Epithelial cell of esophagus (primary cell): ENCODE data around the gene HOXD12.
A peak's percentile ranks its signal among the peaks of the same experiment; 100 is the strongest.

ENCODE experiments used
- DNase-seq: peaks from one replicate; pipeline ENCODE4 v3.0.0; 2010; ENCODE audit warnings: low read depth
- H3K4me3 ChIP-seq: 2 replicates; pipeline ENCODE4 v1.5.1; 2011; ENCODE audit warnings: mild to moderate bottlenecking, low read length, control low read depth
- TF ChIP-seq, protein P1 (sequence below): IDR thresholded peaks from 2 replicates; pipeline ENCODE4 v1.5.1; 2011; ENCODE audit warnings: low read depth, mild to moderate bottlenecking, low read length, control low read depth, inconsistent platforms; ENCODE audit not compliant: insufficient read depth; ENCODE audit errors: missing control alignments

Gene HOXD12

DNA sequence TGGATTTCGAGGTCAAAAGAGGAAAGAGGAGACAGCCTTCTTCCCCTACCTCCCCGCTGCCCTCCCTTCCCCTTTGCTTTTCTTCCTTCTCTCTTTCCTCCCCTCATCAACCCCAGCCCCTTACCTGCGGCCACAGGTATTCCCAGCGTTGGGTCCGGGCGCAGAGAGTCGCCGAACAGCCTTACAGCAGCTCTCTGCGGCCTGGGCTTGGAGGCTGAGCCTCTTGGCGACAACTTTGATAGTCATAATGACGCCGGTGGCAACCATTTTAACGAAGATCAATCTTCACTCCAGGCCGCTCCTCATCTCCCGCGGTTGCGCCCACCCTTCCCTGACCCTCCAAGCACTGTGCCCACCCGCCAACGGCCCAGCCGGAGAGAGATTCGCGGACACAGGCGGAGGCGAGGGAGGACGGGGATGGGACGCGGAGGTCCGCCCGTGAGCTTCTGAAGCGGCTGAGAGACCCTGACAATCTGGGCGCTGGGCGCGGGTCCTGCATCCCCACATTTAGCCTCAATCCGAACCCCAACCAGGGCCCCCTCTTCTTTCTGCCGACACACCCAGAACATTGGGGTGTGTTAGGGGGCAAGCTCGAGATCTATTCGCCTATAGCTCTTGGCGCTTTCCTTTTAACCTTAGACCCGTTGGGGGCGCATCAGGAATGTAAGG lies 14.3 kb upstream of the HOXD12 start:
- H3K4me3 ChIP-seq, result no peak overlapping the region
- no peak for DNase-seq
- TF ChIP-seq, protein P1, sequence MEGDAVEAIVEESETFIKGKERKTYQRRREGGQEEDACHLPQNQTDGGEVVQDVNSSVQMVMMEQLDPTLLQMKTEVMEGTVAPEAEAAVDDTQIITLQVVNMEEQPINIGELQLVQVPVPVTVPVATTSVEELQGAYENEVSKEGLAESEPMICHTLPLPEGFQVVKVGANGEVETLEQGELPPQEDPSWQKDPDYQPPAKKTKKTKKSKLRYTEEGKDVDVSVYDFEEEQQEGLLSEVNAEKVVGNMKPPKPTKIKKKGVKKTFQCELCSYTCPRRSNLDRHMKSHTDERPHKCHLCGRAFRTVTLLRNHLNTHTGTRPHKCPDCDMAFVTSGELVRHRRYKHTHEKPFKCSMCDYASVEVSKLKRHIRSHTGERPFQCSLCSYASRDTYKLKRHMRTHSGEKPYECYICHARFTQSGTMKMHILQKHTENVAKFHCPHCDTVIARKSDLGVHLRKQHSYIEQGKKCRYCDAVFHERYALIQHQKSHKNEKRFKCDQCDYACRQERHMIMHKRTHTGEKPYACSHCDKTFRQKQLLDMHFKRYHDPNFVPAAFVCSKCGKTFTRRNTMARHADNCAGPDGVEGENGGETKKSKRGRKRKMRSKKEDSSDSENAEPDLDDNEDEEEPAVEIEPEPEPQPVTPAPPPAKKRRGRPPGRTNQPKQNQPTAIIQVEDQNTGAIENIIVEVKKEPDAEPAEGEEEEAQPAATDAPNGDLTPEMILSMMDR, result no peak

DNA sequence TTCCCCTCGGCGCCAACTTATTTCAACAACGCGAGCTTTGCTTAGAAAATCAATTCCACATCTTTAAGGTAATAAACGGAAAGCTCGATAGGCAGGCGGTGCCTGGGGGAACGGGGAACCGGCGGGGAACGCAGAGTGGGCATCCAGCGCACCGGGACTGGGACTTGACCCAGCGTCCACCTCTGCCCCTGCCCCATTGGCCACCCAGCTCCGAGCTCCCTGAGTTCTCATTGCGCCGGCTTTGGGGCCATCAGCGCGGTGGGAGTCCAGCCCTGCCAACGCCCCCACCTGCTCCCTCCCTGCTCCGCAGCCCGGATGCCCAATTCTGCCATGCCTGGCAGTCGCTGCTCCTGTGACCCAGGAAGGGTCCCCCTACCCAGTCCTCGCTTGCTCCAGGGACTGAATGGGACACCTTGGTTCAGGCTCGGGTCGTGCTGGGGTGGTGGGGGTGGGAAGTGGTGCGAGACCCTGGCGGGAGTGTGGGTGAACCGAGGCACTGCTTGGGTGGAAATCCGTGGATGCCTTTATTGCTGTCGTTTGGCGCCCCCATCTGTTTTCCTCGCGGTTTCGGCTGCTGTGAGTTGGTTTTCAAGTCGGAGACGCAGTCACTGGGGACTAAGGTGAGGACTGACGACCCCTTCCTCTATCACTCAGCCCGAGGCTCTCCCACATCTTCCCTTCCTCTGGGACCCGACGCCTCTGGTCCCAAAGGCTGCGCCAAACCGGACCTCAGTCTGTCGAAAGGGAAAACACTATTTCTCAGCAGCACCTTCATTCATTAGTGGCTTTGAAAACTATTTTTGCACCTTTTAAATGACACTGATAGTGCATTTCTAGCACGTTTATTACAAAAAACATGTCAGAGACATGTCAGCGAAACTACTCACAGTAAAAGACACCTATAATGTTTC lies 13.5 kb upstream of the HOXD12 start:
- peak; percentile 43 for DNase-seq
- TF ChIP-seq, protein P1, result peak; percentile 48
- H3K4me3 ChIP-seq, result no peak overlapping the region

GRCh38 chr2:176087330-176088047 lies 12.1 kb upstream of the HOXD12 start:
- DNase-seq, result no peak
- no peak overlapping the region for H3K4me3 ChIP-seq
- TF ChIP-seq, protein P1, result no peak

DNA sequence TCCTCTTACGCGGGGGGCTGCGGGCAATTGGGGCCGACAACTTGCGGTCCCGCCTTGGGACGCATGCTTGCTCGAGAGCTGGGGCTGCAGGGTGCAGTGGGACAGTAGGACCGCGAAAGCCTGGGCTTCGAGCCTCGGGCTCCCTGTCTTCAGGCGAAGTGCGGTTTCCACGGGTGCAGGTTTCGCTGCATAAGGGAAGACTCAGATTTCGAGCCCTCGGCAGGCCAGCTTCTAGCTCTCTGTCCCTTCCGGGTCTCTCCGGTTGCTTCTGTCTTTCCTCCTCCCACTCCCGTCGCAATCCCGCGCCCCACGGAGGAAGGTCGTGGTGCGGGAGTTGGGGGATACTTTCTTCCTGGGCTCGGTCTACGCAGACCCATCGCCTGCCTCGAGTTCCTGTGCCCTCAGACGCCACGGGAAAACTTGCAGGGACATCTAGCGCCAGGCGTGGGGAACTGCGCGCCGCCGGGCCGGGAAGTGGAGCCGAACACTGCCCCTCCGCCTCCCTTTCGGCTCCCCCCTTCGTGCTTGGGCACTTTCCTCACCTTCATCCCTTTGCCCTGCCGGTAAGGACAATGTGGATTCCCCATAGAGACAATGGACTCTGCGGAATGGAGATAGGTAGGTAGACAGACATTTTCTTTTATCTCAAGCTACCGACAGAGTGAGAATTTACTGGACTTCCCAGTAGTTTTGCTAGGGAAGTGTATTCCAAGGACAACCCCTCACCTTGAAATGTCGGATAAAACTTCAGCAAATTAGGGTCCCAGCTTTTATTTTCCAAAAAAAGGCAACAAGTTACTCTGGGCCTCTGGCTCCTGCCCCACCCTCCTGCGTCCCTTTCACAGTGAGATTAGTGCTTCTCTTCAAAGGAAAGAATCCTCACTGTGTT lies 11.3 kb upstream of the HOXD12 start:
- no peak overlapping the region for H3K4me3 ChIP-seq
- TF ChIP-seq, protein P1, result peak; percentile 64
- peak; percentile 43 for DNase-seq

- TF ChIP-seq, protein P1, result no peak
- H3K4me3 ChIP-seq, result no peak overlapping the region
- no peak for DNase-seq
These were observed 10.4 kb upstream of the HOXD12 start for GRCh38 chr2:176088937-176089842.
